NB4 (cell line): Measurements from ENCODE around the gene FBXO27.

Experiments
- DNase-seq: peaks from one replicate; pipeline ENCODE4 v3.0.0; 2010; ENCODE audit warnings: low read depth
- H3K4me3 ChIP-seq: one replicate; pipeline ENCODE4 v1.5.1; 2011; ENCODE audit warnings: mild to moderate bottlenecking, low read depth, low read length, moderate library complexity
- MAX ChIP-seq: IDR thresholded peaks from 2 replicates; pipeline ENCODE4 v1.6.1; 2011; ENCODE audit warnings: low read depth, low read length
- MYC ChIP-seq: IDR thresholded peaks from 2 replicates; pipeline ENCODE4 v1.6.1; 2011; ENCODE audit warnings: low read depth, low read length
- POLR2A ChIP-seq: IDR thresholded peaks from 2 replicates; pipeline ENCODE4 v1.6.1; 2011; ENCODE audit warnings: mild to moderate bottlenecking; ENCODE audit not compliant: insufficient read length; ENCODE audit errors: extremely low read depth
- TF ChIP-seq, protein P1 (sequence below): IDR thresholded peaks from one replicate; pipeline ENCODE4 v1.5.1; 2012; ENCODE audit warnings: low read depth, low read length

Gene FBXO27

DNA sequence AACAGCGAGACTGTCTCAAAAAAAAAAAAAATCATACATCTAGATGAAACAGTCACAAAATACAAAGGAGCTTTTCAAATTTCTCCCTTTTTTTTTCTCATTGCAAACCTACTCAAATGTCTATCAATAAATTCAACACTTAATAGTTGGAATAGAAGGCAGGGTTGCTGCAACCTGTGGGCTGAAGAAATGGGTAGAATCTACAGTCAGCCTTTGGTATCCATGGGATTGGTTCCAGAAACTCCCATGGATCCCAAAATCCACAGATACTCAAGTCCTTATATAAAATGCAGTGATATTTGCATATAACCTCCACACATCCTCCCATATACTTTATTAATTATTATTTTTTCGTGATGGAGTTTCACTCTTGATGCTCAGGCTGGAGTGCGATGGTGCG, 14.7 kb downstream of the FBXO27 start:
- TF ChIP-seq MAX, result no peak
- H3K4me3 ChIP-seq, result no peak overlapping the region
- no peak for DNase-seq

- H3K4me3 ChIP-seq, result no peak overlapping the region
- TF ChIP-seq MYC (no peak), POLR2A (no peak), MAX (no peak)
- TF ChIP-seq, protein P1, sequence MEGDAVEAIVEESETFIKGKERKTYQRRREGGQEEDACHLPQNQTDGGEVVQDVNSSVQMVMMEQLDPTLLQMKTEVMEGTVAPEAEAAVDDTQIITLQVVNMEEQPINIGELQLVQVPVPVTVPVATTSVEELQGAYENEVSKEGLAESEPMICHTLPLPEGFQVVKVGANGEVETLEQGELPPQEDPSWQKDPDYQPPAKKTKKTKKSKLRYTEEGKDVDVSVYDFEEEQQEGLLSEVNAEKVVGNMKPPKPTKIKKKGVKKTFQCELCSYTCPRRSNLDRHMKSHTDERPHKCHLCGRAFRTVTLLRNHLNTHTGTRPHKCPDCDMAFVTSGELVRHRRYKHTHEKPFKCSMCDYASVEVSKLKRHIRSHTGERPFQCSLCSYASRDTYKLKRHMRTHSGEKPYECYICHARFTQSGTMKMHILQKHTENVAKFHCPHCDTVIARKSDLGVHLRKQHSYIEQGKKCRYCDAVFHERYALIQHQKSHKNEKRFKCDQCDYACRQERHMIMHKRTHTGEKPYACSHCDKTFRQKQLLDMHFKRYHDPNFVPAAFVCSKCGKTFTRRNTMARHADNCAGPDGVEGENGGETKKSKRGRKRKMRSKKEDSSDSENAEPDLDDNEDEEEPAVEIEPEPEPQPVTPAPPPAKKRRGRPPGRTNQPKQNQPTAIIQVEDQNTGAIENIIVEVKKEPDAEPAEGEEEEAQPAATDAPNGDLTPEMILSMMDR, result no peak
- DNase-seq, result no peak
These were observed 15.3 kb downstream of the FBXO27 start for GRCh38 chr19:39017026-39017425.

DNA sequence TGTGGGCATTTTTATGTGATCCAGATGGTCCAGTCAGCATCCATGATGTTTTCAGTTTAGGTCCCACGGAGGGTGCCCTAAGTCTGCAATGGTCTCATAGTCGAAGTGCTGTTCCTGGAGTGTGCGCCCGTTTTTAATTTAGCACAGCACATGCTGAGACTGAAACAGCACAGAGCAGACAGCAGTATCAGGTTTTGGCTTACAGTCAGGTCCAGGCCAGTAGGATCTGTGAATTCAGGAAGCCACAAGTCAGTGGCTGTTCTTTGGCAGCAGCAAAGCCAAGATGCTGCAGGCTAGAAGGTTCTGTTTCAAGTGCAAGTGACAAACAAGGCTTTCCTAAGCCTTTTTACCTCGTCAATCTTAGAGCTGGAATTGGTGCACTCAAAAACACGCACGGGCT, 18.3 kb downstream of the FBXO27 start:
- TF ChIP-seq, protein P1, result no peak
- TF ChIP-seq MAX (no peak), POLR2A (no peak), MYC (no peak)
- no peak overlapping the region for H3K4me3 ChIP-seq
- DNase-seq, result no peak

- DNase-seq, result no peak
These were observed 23.3 kb downstream of the FBXO27 start for GRCh38 chr19:39009001-39009400.

DNA sequence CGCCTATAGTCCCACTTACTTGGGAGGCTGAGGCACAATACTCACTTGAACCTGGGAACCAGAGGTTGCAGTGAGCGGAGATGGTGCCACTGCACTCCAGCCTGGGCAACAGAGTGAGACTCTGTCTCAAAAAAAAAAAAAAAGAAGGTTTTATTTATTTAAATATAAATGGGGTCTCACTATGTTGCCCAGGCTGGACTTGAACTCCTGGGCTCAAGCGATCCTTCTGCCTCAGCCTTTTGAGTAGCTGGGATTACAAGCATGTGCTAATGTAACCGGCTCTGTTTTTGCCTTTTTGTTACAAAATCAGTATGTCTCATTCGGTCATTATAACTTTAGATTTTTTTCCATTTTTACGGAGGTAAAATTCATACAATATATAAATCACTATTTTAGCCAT, 24.2 kb downstream of the FBXO27 start:
- no peak overlapping the region for H3K4me3 ChIP-seq
- no peak for DNase-seq
- TF ChIP-seq, protein P1, result no peak
- TF ChIP-seq POLR2A (no peak), MYC (no peak), MAX (no peak)

More at GRCh38 chr19:39009001-39009400, 23.3 kb downstream of the FBXO27 start:
- TF ChIP-seq, protein P1, result no peak
- H3K4me3 ChIP-seq, result no peak overlapping the region

DNA sequence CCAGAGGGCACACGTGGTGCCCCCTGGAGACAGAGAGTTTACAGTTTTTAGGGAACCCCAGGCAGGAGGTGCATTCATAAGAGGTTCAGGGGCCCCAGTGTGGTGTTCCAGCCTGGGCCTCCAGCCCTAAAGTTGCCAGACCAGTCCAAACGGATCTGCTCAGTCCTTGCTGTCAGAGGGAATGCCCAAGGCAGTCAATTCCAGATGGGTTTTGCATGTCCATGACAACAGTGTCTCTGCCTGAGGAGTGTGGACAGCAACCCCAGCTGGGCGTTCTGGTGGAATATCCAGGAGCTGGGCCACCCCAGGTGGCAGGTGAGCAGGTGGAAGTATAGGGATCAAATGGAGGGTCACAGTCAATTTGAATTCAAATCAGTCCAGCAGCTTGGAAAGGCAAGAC, 25.3 kb downstream of the FBXO27 start:
- TF ChIP-seq POLR2A (no peak), MAX (no peak), MYC (no peak)
- TF ChIP-seq, protein P1, result no peak
- no peak for DNase-seq
- no peak overlapping the region for H3K4me3 ChIP-seq
